Measurements from ENCODE around the gene CHD9. TPM values are rescaled to one million over a fixed set of nuclear protein-coding genes. Genes with fewer than 3 reads are reported as not detected.

Gene CHD9
- total RNA-seq, 2 donors from 2014 or later: 56.3 to 62.6 TPM

- Histone ChIP-seq H3K9me3 (no peaks in the 10 kb centered on the region), H3K27ac (no peak overlapping the region), H3K36me3 (no peaks in the 10 kb centered on the region), H3K27me3 (replicated peaks; ENCODE audit: insufficient read depth) (no peaks in the 10 kb centered on the region), H3K4me1 (replicated peaks) (no peaks in the 10 kb centered on the region), H3K4me3 (no peak overlapping the region)
- no peak for DNase-seq (ENCODE audit: low spot score)
- 95% methylated on average over 1 of the region's 1 CpG for WGBS
- intact Hi-C loops (cut with DNase I): no loop called here
- no peak for TF ChIP-seq POLR2AphosphoS5 (IDR thresholded peaks at IDR 0.05)
- TF ChIP-seq POLR2A (IDR thresholded peaks at IDR 0.05): no peak
- TF ChIP-seq, protein P1, sequence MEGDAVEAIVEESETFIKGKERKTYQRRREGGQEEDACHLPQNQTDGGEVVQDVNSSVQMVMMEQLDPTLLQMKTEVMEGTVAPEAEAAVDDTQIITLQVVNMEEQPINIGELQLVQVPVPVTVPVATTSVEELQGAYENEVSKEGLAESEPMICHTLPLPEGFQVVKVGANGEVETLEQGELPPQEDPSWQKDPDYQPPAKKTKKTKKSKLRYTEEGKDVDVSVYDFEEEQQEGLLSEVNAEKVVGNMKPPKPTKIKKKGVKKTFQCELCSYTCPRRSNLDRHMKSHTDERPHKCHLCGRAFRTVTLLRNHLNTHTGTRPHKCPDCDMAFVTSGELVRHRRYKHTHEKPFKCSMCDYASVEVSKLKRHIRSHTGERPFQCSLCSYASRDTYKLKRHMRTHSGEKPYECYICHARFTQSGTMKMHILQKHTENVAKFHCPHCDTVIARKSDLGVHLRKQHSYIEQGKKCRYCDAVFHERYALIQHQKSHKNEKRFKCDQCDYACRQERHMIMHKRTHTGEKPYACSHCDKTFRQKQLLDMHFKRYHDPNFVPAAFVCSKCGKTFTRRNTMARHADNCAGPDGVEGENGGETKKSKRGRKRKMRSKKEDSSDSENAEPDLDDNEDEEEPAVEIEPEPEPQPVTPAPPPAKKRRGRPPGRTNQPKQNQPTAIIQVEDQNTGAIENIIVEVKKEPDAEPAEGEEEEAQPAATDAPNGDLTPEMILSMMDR (IDR thresholded peaks at IDR 0.05): no peak
These were observed 147.1 kb downstream of the CHD9 start for GRCh38 chr16:53201900-53202299.

DNA sequence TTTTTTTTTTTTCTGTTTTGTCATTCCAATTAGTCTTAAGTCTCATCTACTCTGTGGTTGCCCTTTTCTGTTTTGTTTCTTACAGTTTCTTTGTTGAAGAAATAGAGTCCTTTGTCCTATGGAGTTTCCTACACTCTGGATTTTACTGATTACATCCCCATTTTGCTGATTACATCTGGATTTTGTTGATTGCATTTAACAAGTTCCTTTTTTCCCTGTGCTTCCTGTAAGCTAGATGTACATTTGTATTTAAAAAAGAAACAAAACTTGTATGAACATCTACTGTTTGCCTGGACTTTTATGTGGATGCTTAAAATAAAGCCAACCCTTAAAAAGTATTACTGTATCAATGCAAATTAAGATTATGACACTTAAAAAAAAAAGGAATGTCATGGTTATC is 147.6 kb downstream of the CHD9 start:
- Histone ChIP-seq H3K36me3 (no peaks in the 10 kb centered on the region), H3K9me3 (no peaks in the 10 kb centered on the region), H3K4me3 (no peak overlapping the region), H3K27ac (no peak overlapping the region), H3K27me3 (replicated peaks; ENCODE audit: insufficient read depth) (no peaks in the 10 kb centered on the region), H3K4me1 (replicated peaks) (no peaks in the 10 kb centered on the region)
- intact Hi-C loops (cut with DNase I): no loop called here
- TF ChIP-seq, protein P1 (IDR thresholded peaks at IDR 0.05): no peak
- TF ChIP-seq POLR2A (IDR thresholded peaks at IDR 0.05): no peak
- no peak for TF ChIP-seq POLR2AphosphoS5 (IDR thresholded peaks at IDR 0.05)
- DNase-seq (ENCODE audit: low spot score): no peak

DNA sequence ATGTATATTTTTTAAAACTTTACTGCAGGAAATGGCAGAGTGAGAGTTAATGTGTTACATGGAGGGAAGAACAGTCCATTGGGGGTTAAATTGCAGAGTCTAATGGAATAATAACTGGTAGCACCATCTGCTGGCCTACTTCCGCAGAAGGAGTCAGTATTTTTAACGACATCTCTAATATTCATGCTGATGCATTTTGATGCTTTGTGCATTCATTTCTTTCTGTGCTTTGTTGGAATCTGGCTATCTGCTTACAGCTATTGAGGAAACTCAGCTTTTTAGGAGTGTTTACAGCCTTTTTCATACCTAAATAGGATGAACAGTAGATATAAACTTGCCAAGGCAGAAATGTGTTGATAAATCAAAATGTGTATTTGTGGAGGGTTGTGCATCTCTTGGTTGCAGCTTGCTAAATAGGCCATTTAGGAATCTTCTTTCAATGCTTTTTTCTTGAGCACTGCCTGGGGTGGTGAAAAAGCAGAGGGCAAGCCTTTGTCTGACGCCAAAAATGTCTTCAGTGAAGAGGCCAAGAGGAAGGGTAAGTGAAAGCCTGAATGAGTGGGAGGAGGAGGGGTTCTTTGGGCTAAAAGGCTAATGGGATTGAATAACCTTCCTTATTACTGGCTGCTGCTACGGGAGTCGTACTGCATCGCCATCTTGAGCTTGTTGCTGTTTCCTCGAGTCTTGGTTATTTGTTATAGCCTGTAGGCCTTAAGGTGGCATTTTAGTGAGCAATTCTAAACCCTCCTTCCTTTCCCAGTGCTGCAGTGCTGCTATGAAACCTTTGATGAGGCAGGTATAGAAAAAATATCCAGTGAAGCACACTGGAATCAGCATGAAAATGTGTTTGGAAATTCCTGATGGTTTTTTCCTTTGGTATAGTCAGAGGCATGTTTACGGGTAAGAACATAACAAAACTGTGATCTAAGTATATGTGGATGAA is 153.3 kb downstream of the CHD9 start:
- under 1% methylated on average over 8 of the region's 8 CpGs for WGBS
- TF ChIP-seq POLR2A (IDR thresholded peaks at IDR 0.05) (peak; percentile 29), POLR2AphosphoS5 (IDR thresholded peaks at IDR 0.05) (peak; percentile 71)
- TF ChIP-seq, protein P1 (IDR thresholded peaks at IDR 0.05): peak in 3 of 4 experiments; percentile 44 to 66 (median 61)
- peak overlapping the region; percentile 83 to 87 for H3K27ac ChIP-seq
- intact Hi-C loops (cut with DNase I): loop anchor here (2.0 kb wide), 2 partner anchors 77 to 153 kb away; partner anchors contain the start of gene CHD9
- no peaks in the 10 kb centered on the region for H3K9me3 ChIP-seq
- no peaks in the 10 kb centered on the region for H3K36me3 ChIP-seq
- peak overlapping the region; percentile 35 to 36 for H3K4me3 ChIP-seq
- H3K4me1 ChIP-seq (replicated peaks): no peaks in the 10 kb centered on the region
- no peaks in the 10 kb centered on the region for H3K27me3 ChIP-seq (replicated peaks; ENCODE audit: insufficient read depth)
- DNase-seq (ENCODE audit: low spot score): peak; percentile 65

GRCh38 chr16:53209429-53209828 is 154.6 kb downstream of the CHD9 start:
- Histone ChIP-seq H3K36me3 (no peaks in the 10 kb centered on the region), H3K27me3 (replicated peaks; ENCODE audit: insufficient read depth) (no peaks in the 10 kb centered on the region), H3K4me1 (replicated peaks) (peaks cover 1% of the 10 kb centered on the region), H3K9me3 (no peaks in the 10 kb centered on the region), H3K27ac (peak overlapping the region; percentile 83 to 87), H3K4me3 (peak overlapping the region; percentile 35 to 36)
- TF ChIP-seq, protein P1 (IDR thresholded peaks at IDR 0.05): no peak
- TF ChIP-seq POLR2AphosphoS5 (IDR thresholded peaks at IDR 0.05) (peak; percentile 7), POLR2A (IDR thresholded peaks at IDR 0.05) (no peak)
- no peak for DNase-seq (ENCODE audit: low spot score)
- intact Hi-C loops (cut with DNase I): loop anchor here (2.0 kb wide), 2 partner anchors 79 to 155 kb away; partner anchors contain the start of gene CHD9
- WGBS: 9% methylated on average over 5 of the region's 5 CpGs

Measured in prostate gland (tissue), 2 donors.